Suprapubic skin (tissue), 4 donors: ENCODE measurements around the gene TNFRSF11A.

ENCODE experiments used
- CTCF ChIP-seq, 2 donors: fragments of 200-600 bp in 1 of 2; fragments of 450-650 bp in 1 of 2; sonication (generic) in 1 of 2; IDR thresholded peaks; one replicate each; pipeline ENCODE4 v1.5.1; 2016 to 2019; ENCODE audit warnings: antibody characterized with exemption in 2 of 2, mild to moderate bottlenecking in 1 of 2, moderate library complexity in 1 of 2
- EP300 ChIP-seq: sonication (generic); formaldehyde crosslinking; IDR thresholded peaks from one replicate; pipeline ENCODE4 v1.6.1; 2017; ENCODE audit warnings: antibody characterized with exemption
- POLR2A ChIP-seq, 2 donors: fragments of 450-650 bp; IDR thresholded peaks; one replicate each; pipeline ENCODE4 v1.6.1; 2017; ENCODE audit warnings: antibody characterized with exemption in 2 of 2, mild to moderate bottlenecking in 2 of 2, moderate library complexity in 2 of 2
- POLR2AphosphoS5 ChIP-seq, 3 donors: sonication (generic); formaldehyde crosslinking; IDR thresholded peaks; one replicate each; pipeline ENCODE4 v1.6.1; 2017; ENCODE audit warnings: antibody characterized with exemption in 3 of 3

GRCh38 chr18:62388855-62389760 is 64.0 kb downstream of the TNFRSF11A start:
- TF ChIP-seq POLR2A (IDR thresholded peaks at IDR 0.05) (no peak), CTCF (IDR thresholded peaks at IDR 0.05) (no peak), POLR2AphosphoS5 (IDR thresholded peaks at IDR 0.05) (no peak), EP300 (no peak)
